Medulla oblongata (tissue), 1 donor: Measurements from ENCODE around the gene GRIP2.

Experiments used
- DNase-seq: peaks from one replicate; pipeline ENCODE4 v3.0.0-alpha.2; 2015; ENCODE audit errors: extremely low spot score

Gene GRIP2

DNA sequence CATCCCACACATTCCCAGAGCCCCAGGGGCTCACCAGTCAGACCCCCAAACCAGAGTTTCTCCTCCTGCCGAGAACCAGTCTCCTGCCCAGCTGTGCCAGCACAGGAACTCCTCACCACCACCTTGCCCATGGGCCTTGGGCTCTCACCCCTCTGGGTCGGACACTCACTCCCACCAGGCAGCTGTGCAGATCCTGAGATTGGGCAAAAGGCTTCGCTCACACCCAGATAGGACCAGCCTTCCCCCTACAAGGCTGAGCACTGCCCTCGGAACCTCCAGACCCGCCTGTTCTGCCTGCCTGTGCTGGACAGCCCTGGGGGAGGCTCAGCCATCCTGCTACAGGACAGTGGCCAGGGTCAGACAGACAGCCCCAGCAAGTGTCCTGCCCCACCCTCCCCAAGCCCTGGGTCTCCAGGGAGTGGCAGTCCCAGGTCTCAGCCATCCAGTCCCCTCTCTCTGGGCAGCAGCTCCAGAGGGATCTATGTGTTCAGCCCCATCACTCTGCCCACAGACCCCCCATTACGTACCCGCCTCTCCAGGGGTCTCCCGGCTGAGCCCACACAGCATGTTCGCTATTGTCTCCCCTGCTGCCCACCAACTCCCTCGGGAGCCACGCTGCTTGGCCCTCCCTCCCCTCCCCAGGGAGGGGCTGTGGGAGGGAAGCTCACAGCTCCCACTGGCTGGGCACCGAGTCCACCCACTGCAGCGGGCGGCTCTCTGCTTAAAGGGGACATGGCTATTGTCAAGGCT, at the start of gene GRIP2:
TSS of gene GRIP2 (minus strand) at position 601 of the 750 bp plus-strand sequence. CDS start at position 567, 34 bp downstream.
- no peak for DNase-seq

DNA sequence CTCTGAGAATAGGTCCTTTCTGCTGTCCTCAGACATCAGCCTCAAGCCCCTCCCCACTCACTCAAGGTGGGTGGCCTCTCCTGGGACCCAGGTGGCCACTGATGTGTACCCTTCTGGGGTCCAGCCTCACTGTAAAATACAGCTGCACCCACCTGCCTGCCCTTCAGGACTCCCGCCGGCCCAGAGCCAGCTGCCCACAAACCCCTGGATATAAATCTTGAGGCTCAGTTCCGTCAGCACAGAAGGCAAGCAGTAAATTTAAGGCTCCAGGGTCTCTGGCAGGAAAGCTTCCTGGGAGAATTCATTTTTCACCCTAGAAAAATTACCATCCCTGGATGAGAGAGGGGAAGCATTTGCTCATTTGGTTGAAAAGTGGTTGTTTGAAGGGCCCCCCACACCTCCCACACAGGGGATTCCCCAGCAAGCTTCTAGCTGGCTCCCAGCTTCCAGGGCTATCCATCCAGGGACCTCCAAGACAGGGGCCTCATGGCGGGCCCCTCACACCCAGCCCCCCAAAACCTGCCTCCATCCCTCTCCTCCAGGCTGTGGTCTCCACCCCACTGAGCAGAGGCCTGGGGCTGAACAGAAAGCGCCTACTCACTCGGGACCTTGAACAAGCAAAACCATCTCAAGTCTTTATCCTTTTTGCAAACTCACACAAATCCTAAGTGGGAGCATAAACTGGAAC, 48.4 kb upstream of the GRIP2 start:
- no peak for DNase-seq

DNA sequence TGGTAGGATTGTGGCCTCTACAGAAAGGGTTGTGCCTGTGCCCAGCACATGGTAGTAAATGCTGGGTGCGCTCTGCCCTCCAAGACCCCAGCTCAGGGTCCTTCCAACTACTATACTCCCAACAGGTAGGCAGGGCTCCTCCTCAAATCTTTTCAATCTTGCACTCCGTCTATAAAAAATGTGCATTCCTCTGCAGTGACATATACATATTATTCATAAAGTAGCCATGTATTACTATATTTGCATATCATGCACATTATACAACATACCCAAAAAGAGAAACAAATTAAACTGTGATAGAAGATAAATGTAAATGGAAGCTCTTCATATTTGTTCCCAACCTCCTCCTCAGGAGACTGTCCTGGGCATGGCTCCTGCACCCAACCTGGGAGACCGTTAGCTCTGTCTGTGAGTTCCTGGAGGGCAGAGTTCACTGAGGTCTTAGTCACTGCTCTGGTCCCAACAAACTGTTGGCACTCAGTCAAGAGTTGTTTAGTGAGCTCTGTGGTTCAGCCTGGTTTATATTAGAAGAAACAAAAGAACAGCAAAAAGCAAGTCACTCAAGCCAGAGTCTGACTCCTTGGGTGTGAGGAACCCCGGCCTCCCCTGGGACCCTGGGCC, 47.7 kb upstream of the GRIP2 start:
- no peak for DNase-seq

DNA sequence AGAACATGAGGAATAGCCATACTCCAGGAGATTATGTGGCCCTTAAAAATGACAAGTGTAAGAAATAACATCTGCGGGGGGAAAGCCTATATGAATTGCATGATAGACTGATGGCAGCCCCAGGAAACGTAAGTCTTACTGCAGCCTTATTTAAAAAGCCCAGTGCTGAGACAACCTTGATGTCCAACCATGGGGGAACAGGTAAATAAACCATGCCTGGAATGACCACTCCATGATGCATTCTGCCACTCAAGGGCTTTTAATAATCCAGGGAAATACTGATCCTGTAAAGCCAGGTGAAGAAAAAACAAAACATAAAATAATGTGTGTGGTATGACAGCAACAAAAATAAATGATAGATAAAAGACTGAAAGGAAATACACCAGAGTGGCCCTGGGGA, 46.5 kb upstream of the GRIP2 start:
- no peak for DNase-seq

DNA sequence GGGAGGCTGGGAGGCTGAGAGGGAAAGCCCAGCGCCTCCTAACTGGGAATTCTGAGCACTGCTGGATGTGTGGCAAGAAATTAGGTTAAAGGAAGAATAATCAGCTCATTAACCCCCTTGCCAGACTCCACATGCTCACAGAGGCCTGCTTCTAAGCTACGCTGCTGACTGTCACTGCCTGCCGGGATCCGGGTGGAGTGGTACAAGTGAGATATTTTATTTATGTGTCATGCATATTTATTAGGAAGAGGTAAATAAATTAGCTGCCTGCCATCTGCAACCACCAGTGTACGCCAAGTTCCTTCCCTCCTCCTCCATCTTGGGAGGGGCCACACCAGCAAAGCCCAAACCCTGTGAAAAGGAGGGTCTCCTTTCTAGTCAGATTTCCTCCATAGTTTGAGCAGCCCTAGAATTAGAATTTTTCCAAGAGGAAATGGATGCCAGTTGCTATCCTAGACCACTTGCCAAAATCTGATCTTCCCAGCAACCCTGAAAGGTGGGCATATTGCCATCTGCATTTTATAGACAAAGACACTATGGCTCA, 43.5 kb upstream of the GRIP2 start:
- no peak for DNase-seq

DNA sequence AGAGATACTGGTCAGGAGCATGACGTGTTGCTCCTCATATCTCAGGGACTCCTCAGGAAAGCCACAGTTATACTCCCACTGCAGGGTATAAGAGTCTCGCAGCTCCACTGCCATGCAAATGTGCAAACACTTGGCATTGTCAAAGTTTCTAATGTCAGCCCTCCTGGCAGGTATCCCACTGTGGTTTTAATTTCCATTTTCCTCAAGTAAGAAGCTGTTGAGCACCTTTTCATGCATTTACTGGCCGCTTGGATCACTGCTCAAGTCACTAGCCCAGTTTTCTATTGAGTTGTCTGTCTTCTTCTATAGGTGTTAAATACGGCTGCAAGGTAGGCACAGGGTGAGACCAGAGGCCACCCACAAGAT, 41.9 kb upstream of the GRIP2 start:
- no peak for DNase-seq

DNA sequence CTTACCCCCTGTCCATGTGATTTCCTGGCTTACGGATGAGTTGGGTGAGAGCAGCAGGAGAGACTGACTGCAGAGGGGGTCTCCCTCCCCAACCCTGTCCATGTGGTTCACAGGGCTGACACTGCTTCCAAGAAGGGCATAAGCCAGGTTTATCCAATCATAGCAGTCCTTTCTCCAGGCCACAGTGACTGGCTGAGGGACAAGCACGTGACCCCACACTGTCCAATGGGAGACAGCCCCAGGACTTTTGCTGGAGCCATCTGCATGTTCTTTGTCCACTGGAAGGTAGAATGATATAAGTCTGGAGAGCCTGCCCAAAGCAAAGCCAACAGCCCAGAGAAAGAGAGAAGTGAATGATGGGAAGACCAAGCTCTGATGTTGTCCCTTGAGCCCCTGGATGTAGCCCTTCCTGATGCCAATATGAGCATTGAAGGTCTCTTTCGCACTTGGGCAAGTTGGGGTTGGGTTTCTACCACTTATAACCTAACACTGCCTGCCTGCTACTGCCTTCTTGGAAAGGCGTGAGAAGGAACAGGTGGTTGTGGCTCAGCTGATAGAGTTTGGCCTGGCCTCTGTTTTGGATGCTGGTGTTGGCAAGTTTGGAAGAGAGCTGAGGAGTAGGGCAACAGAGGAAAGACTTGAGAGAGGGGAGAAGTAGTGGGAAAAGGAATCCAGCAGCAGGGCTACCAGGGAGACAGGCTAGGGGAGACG, 41.3 kb upstream of the GRIP2 start:
- DNase-seq = no peak

DNA sequence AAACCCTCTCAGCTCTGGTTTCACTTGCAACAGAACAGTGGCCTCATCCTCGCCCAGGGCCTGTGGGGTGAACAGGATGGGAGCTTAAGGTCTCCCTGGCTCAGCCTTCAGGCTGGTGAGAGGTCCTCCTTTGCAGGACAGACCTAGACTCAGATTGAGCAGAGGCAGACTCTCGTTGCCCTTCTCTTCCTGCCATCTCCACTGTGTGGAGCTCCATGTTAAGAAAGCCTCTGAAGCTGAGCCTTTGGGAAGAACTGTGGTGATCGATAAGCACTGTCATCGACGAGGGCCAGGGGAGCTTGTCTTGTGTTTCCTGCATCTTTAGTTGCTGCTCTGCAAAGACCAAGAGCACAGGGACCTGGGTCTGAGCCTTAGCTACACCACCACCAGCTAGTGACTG, 37.8 kb upstream of the GRIP2 start:
- DNase-seq = no peak

DNA sequence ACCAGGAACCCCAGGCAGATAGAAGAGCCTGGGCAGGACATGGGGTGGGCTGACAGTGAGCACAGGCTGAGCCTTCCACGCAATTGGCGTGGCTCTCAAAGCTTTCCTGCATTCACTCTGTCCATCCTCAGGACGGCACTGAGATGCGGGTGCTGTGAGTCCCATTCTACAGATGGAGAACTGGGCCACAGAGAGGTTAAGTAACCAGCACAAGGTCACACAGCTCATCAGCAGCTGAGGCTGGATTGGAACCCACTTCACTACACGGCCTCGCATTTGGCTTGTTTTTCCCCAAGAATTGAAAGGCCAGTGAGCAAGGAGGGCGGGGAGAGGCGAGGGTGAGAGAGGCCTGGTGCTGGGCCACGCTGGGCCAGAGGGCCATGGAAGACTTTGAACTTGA, 36.0 kb upstream of the GRIP2 start:
- no peak for DNase-seq

DNA sequence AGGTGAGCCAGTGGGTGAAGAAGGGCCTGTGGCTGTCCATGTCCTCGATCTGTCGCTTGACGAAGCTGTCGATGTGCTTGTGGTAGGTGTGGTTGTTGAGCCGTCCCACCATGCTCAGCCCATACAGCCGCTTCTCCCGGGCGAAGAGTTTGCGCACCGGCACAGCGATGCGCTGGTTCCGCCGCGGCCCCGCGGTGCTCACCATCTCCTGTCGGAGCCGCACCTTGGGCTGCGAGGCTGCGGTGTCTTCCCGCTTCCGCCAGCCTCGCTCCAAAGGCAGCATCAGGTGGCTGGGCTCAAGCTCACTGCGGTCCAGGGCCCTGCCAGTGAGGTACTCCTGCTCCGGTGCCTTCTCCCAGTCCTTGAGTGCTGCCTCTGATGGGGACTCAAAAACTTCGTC, 34.0 kb upstream of the GRIP2 start:
- DNase-seq = no peak

DNA sequence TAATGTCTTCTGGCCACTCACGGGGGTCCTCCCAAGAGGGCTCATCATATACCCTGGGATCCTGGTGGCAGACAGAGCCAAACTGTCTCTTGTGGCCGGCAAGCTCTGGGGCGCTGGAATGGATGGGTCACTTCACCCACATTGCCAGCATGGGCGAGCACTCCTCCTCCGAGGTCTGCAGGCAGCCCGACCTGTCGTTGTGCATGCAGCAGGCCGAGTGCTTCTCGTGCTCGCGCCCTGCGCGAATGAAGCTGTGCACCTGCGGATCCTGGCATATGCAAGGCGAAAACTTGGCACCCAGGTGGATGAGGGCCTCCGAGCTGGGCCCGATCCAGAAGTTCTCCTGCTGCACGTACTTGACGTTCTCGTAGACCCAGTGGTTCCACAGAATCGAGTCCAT, 33.6 kb upstream of the GRIP2 start:
- no peak for DNase-seq

DNA sequence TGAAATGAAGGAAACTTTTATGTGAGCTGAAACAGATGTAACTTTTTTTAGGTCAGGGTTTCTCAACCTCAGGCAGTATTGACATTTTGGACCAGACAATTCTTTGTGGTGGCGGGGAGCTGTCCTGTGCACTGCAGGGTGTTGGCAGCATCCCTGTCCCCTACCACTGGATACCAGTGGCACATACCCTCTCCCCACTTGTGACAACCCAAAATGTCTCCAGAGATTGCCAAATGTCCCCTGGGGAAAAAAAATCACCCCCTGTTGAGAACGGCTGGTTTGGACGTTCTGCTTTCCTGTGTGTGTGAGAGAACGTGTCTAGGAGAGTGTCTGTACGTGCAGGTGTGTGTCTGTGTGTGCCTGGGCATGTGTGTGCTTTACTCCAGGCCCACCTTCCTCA, 30.7 kb upstream of the GRIP2 start:
- no peak for DNase-seq

DNA sequence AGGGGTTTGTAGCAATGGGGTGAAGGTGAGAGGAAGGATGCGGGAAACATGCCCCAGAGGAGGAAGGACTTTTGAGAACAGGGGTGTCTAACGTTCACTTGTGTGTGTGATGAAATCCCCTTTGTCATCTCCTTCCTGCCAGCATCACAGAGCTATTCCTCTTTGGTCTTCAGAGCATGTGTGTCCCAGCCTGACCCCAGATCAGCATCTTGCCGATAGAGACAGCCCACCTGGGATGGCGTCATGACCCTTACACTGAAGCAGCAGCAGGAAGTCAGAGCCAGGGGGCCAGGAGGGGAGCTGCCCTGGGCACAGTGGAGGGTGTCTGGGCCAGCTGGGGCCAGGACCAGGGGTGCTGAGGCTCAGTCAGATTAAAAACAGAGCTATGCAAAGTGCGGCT, 29.9 kb upstream of the GRIP2 start:
- DNase-seq = no peak

DNA sequence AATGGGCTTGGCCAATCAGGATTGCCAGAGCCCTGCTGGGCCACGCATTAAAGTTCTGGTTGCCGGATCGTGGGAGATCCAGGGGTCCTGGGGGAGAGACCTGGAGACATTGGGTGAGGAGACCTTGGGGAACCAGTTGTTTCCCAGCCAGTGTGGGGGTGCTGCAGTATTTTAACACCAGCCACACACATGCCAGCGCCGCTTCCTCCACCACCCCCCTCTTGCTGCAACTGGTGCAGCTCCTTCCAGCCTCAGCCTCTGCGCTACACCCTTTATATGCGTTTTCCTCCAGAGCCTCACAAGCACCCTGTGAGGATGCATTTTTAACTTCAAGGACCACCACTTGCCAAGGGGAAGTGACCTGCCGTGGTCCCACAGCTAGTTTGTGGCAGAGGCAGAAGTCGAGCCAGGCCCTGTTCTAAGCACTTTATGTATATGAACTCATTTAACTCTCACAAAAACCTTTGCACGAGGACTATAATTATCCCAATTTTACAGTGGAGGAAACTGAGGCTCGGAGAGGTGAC, 29.4 kb upstream of the GRIP2 start:
- no peak for DNase-seq

DNA sequence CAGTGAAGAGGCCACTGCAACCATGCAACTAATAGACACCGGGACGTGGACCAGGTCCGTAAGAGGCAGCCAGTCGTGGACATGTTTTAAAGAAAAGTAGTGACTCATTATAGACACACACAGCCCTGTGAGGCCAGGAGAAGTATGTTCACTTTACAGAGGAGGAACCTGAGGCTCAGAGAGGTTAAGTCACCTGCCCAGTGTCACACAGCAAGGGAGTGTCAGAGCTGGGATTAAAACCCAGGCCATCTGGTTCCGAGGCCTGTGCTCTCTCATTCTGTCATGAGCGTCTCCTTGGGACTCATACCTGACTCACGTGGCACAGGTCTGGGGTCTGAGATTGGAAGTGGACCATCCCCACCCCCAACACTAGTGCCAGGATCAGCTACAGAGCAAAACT, 28.1 kb upstream of the GRIP2 start:
- DNase-seq = no peak

DNA sequence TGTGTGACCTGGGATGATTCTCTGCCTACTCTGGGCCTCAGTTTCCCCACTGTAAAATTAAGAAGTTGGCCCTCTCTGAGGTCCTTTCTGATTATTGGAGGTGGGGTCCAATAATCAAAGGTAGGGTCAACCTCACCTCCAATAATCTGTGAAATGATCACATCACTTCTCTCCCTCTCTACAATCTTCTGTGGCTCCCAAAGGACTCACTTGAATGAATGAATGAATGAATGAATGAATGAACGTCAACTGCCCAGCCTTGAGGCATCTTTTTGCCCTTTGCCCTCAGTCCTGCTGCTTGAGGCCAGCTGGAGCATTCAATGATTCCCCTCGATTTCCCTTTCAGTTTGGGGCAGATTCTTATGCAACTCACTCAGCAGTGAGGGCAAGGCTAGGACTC, 26.7 kb upstream of the GRIP2 start:
- DNase-seq = no peak

DNA sequence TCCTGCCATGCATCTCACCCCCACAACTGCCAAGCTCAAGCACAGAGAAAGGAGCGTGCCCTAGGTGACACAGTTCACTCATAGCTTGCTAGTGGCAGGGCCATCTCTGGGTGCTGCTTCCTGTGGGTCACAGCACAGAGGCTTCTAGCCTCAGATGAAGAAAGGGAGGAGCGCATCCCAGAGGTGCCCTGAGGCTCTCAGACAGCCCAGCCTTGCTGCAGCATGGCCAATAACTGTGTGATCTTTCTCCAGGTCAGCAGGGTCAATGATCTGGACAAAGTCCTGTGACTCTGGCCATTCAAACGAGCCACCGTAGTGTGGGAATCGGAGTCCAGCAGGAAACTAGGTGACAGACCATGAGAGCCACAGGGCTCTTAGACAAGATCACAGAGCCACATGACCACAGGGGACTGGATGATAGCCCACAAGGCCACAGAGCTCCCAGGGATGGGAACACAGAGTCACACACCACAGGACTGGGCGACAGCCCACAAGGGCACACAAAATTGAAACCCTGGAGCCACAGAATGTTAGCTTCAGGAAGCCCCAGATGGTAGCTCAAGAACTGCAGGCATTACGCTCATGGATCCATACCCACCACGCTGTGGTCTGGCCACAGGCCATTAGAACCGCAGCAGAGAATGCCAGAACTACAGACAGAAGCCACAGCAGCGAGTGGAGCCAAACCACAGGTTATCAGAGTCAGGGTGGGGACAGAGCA, 25.9 kb upstream of the GRIP2 start:
- no peak for DNase-seq

DNA sequence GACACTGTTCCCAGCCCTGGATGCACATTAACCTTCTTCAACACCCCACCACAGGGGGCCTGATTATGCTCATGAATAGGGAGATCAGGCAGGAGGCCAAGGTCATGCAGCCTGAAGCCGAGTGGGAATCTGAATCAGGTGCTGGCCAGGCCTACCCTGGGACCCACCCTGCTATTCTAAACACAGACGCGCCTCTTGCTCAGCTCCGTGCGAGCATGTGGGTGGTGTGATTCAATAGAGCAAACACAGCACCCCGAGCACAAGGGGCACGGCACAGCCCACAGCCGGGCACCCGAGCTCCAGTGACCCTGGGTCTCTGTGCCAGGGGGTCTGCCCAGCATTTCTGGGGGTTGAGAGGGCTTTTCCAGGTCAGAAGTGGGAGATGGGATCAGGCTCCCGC, 24.6 kb upstream of the GRIP2 start:
- DNase-seq = no peak

DNA sequence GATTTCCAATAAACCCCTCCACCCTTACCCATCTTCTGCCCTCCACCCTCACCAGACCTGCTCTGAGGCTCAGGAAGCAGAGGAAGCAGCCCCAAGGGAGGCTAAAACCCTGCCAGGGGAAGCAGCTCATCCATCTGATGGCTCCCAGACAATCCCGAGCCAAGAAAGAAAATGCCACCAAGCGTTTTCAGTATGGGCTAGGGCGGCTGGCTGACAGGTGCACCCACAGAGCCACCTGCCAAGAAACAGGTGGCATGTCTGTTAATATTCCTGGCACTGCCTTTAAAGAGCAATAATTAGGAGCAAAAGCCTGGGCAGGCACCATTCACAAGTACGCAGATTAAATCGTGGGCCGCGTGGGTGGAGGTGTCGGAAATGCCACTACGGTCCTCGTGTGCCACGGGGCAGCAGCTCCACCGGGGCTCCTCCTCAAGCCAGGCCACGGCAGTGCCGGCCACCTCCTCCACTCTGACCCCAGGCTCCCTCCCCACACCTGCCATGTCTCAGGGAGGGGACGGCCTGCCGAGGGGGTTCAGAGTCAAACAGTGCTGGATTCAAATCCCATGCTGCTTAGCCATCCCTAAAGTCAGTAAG, 23.9 kb upstream of the GRIP2 start:
- DNase-seq = no peak

DNA sequence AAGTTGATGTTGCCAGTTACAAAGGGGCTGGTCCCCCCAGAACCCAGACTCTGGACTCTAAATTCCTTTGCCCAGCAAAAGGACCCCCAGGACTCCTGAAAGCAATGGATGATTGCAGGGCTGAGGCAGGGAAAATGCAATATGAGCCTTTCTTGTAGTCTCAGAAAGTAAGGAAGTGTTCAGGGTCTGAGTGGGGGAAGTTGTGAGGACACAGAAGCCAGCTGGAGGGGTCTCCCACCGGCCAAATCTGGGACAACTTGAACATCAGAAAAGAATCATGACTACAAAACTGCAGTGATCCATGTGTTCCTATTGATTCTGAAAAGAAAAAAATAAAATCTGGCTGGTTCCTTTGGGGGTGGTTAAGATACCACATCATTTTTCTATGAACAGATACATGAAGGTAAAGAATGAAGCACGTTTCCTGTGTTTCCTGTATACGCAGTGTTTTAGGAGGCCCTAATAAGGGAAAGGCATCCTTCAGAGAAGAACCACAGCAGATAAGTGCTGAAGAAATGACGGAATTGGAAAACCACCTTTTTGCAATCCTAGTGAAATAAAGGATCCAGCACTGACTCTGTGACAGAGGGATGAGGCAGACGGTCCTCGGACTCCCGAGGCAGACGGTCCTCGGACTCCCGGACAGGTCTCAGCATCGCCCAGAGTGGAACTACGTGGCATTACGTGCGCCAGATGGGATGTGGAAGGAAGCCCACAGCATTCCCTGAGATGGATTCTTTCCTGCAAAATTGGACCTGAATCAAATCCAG, 22.2 kb upstream of the GRIP2 start:
- no peak for DNase-seq
